Stimulated activated CD8-positive, alpha-beta memory T cell treated with anti-CD3 and anti-CD28 coated beads, Interleukin-12 subunit alpha, Interleukin-12 subunit beta, amount 100 ng/mL, for 1 hour (primary cell): ENCODE results near the gene CHAF1A.
A peak's percentile ranks its signal among the peaks of the same experiment; 100 is the strongest.

ENCODE experiments used
- DNase-seq: peaks from one replicate; pipeline ENCODE4 v3.0.0-alpha.2; 2020; ENCODE audit warnings: low read depth

The CHAF1A gene

DNA sequence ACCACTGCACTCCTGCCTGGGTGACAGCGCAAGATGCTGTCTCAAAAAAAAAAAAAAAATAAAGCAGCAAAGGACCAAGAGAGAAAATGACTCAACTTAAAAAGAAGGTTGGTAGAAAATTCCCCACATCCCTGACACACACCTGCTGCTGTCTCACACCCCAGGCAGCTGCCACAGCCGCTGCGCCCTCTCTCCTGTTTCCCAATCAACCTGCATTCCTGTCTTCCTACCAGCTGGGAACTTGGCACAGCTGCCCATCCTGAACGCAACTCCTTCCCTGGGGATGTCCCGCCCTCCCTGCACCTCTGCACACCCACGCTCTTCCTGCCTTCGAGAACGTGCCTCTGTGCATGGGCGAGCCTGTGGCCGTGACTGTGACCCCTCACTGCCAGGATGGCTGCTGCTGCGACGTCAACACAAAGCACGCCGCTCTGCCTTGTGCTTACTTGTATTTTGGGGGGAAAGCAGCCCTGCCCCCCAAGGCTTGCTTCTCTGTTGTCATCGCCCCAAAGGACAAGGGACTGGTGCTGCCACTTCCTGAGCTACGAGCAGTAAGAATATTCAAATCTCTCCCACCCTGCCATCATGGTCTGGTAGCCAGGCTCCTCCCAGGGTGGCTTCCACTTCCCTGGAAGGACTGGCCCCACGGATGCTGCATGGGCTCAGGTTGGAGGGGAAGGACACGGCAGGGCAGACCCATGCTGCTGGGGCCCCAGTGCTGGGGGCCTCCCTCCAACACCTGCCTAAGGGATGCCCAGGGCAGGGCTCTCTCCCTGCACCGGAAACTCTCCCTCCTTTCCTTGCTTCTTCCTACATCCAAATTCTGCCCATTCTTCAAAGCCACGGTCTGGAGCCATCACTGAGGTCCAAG, 22.8 kb upstream of the CHAF1A start:
- no peak for DNase-seq

DNA sequence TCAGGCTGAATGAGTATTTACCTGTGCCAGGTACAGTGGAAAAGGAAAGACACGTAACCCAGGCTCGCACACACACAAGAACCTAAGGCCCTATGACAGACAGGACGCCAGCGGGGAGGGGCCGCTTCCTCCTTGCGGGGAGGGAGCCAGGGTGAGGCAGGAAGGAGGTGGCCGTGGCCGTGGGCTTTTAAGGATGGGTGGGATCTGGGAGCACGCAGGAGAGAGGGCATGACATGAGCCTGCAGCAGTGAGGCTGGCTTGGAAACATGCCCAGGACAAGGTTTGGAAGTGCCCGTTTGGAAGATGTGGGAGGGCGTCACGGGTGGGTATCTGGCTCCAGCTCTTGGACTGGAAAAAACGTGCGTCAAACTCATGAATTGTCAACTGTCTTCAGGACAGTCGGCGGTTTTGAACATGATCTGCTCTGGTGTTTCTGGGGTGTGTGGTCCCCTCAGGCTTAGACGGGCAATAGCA, 22.1 kb upstream of the CHAF1A start:
- peak; percentile 36 for DNase-seq

DNA sequence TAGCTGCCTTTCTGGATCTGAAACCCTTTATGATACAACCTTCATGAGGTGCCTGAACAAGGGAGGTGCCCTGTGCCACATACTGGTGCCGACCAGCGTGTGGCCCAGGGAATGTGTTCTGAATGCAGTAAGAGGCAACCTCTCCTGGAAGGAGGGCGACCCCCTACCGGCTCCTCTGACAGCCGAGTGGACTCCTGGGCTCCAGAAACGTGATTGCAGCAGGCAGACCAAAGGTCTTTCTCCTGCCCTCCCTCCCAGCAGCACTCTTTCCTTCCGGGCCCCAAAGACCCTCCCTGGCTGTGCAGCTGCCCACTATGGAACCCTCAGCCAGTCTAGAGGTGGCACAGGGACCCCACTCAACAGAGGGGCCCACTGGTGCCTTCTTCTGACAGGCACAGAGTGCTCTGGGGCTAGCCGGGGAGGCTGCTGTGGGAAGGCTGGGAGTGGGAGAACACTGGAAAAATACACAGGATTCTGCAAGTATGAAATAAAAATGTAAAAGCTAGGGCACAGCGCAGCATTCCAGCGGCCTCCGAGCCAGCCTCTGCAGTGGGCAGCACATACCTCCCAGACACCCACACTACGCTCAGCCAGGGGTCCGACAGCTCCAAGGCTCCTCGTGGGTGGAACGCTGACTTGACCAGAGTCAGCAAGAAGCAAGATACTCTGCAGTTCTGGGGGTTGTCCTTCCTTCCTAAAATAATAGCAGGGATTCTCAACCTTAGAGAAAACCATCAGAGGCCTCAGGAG, 17.0 kb upstream of the CHAF1A start:
- no peak for DNase-seq

DNA sequence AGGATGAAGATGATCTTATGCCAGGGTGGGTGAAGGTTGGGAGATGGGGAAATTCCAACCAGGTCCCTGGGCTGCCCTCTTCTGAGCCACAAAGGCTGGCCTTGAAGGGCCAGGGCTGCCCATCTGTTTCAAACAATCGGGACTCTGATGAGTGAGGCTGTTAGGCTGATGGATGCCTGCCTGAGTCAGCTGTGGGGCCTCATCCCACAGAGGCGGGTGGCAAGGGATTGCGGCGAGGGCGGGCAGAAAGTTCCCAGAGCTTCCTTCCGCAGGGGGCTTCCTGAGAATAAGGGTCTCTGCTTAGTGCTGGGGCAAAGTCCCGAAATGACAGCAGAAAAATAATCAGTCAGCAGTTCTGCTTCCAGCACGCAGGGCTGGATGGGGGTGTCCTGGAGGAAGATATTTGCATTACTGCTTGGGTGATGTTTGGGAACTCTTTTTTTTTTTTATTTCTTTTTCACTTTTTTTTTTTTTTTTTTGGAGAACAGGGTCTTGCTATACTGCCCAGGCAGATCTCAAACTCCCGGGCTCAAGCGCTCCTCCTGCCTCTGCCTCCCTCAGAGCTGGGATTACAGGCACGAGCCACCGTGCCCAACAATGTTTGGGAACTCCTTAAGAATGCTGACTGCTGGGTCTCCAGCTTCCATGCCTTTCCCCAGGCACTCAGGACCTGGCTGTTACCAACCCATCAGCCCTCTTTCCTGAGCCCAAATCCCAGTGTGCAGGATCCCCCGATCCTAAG, 16.2 kb upstream of the CHAF1A start:
- no peak for DNase-seq

DNA sequence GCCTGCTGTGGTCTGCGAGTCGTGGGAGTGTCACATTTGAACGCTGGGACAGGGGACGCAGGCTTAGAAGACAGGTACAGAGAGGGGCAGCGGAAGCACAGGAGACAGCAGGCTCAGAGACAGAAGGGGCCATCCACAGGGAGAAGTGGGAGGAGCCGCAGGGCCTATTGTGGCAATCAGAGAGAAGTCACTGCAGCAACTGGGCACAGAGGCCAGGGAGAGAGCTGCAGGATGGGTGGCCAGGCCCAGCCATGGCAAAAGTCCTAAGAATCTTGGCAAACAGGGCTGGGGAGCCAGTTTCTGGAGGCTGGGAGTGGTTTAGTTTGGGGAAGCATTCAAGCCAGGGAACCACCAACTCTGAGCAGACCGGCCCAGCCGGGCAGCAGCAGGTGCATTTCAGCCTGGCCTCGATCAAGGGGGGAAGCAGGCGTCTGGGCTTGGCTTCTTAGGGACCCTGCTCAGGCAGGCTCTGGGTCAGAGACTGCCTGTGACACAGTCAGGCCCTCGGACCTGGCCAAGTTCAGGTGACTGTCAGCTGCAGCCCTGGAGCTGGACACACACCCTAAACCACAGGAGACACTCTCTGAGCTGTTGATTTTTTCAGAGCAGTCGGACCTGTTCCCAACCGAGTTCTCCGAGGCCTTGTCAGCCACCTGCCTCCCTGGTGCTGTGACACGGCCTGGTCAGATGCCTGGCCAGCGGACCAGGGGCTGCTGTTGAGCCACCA, 13.9 kb upstream of the CHAF1A start:
- no peak for DNase-seq

DNA sequence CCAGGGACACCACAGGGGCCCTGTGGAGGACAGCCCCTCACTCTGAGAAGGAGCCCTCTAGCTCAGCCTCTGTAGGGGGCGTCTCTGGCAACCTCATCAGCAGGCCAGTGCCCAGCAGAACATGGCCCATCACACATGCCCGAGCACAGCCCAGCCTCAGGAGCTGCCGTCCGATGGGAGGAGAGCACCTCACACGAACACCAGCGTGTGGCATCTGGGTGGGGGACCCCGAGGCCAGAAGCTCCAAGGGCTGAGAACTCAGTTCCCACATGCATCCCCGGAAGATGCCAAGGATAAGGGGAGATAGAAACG, 13.4 kb upstream of the CHAF1A start:
- no peak for DNase-seq

DNA sequence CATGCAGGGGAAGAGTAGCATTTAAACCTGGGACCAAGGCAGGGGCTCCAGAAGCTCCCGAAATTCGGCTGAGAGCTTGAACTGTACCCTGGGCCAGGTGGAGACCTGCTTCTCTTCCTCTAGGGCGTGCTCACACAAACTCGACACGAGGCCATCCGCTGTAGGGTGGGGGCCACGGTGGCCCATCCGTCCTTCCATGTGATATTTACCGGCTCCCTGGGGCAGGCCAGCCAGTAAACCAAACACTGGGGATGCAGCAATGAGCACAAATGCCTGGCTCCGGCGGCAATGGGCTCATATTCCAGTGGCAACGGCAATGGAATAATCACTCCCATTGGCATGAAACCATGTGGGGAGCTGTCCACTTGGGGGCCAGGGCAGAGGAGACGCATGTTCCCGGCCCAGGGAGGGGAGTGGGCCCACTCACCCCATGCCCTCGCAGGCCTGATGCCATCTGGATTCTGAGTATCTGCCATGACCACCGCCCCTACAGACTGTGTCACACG, 12.9 kb upstream of the CHAF1A start:
- no peak for DNase-seq

DNA sequence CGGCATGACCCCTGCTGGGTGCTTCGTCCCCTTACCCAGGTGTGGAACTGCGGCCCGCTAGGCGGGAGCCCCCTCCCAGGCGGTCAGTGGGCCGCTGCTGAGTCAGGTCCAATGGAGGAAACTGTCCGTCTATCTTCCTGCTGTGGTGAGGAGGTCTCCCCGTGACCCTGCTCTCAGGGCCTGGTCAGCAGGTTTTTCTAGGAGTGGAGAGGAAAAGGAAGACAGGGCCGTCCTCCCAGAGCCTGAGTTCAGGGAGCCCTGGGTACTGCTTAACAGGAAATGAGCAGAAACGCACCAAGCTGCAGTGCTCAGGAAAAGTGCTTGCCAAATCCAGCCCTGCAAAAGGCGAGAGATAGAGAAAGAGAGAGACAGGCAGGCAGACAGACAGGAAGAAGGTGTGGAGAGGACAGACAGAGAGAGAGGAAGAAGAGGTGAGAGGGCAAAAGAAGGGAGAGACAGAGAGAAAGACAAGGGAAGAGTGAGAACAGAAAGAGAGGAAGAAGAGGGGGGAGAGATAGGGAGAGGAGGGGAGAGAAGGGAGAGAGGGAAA, 12.3 kb upstream of the CHAF1A start:
- no peak for DNase-seq

DNA sequence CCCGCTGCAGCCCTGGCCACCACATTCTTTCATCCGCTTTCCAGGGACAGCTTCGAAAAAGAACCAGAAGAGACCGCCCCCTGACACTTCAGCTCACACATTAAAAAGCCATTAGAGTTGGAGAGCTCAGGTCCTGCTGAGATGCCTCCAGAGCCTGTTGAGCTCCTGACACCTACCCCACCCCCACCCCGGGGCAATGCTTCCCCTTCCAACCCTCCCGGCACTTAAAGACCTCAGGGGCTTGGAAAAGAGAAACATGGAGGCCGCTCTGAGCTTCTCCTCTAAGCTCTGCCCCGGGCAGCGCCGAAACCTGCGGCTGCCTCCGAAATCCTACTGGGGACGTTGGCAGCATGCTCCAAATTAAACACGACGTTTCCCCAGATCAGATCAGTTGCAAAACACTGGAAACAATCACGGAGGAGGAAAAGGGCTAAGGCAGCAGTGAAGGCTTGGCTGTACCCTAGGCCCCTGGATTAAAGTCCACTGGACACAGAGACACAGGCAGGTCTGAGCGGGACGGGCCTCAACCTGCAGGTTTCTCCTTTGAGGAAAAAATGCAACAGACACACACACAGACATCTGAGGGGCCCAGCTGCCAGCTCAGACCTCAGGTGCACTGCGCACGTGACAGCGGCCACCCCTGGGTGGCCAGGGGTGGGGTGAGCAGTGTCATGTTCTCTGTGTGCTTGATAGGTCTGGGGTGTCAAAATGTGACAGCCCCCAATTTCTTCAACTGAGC, 11.7 kb upstream of the CHAF1A start:
- DNase-seq, result no peak

DNA sequence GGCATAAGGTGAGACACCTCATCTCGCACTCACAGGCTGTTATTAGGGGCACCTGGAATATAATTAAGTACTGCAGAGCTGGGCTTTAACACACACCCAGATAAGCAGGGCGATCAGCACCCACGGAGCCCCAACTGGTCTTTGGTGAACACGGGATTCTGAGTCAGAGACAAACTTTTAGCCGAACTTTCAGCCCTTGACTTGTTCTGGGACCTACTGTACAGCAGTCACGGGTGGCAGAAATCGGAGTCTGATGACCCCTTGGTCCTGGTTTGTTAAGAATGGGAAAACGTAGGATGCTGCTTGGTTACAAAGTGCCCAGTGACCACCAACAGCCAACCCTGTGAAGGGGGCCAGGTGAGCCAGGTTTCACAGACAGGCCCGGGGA, 11.1 kb upstream of the CHAF1A start:
- no peak for DNase-seq

DNA sequence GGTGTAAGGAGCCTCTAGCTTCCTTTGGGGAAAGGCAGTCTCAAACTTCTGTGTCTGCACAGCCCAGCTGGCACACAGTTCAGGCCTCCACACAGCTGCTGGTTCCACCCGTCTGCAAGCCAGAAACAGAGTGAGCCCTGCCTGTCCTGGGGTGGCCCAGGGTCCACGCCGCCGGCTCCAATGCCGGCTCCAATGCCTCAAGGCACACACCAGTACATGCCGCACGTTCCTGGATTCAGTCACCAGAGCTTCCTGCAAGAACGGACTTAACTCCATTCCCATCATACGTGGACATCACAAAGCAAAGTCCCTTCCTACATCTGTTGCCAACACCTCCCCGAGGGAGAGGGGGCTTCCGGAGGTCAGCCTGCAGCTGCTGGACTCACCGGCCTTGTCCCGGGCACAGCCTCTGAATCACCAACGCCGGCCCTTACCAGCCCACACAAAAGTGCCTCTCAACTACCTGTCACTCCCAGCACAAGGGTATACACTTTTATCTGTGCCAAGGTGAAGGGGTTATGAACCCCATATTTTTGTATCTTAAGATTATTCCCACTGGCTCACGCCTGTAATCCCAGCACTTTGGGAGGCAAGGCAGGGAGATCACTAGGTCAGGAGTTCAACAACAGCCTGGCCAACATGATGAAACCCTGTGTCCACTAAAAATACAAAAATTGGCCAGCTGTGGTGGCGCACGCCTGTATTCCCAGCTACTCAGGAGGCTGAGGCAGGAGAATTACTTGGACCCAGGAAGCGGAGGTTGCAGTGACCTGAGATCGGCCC, 10.5 kb upstream of the CHAF1A start:
- no peak for DNase-seq

DNA sequence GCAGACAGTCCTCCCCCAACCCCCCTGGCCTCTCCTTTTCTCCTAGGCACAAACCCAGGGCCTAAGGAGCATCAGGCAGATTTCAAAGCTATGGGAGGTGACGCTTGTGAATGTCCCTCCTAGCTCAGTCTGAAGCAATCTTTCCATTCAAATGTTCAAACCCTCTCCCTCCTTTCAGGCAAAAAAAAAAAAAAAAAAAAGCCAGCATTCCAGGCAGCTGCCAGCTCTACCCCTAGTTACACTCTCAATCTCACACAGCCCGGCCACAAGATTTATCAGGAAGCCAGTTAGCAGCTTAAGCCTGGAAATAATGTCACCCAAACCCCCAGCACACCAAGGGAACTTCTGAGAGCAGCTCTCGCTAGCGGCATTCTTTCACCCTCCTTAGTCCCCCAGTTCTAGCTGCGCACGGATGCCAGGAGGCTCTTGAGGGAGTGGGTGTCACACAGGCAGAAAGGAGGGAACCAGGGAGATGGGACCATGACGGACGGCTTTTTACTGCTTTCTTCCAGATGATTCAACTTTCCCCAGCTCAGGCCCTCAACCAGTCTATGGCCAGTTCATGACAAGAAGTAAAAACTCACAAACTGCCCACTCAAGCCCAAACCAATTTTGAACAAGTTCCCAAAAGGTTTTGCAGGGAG, 8.4 kb upstream of the CHAF1A start:
- DNase-seq, result no peak

DNA sequence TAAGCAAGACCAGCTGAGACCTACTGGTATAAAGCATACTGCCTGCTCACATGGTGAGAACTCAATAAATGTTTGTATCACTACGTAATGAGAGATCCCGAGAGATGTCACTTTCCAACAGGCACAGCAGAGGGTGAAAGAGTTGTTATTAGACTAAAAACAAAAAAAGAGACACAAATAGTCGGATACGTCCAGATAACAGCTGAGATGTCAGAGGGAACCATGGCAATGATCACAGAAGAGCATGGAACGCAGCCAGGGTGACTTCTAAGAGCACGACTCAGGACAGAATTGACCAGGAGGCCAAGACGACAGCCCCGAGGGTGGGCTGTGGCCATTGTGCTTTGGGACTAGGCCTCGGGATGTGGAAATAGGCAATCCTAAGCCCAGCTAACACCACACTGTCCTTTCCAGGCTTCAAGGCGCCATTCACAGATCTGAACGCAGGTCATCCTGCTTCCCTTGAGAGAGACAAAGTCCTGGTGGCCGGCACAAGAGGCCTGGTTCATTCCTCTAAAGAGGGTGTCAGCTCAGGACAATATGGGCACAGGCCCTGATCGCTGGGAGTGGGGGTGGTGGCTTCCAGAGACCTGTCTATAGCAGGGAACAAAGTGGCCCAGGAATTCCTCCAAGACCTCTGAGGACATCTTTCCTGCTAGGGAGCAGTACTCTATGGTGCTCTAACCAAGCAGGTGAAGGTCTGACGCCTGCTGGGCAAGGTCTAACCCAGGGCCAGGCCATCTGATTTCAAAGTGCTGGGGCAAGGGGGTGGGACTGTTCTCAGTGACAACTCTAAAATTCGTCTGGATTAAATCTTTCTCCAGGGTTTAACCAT, 5.3 kb upstream of the CHAF1A start:
- no peak for DNase-seq

DNA sequence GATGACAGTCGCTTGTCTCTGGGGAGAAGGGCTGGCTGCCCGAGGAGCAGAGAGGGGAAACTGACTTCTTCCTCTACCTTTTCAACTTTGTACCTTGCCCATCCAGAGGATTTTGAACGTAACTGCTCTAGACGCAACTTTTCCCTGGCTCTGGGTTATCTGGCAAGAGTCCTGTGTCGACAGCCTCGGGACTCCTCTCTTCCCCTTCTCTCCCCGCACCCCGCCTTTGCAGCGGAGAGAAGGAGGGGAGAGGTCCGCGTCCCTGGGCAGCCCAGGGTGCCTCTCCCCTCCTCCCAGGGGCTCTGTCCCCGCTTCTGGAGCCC, 2.7 kb upstream of the CHAF1A start:
- no peak for DNase-seq

DNA sequence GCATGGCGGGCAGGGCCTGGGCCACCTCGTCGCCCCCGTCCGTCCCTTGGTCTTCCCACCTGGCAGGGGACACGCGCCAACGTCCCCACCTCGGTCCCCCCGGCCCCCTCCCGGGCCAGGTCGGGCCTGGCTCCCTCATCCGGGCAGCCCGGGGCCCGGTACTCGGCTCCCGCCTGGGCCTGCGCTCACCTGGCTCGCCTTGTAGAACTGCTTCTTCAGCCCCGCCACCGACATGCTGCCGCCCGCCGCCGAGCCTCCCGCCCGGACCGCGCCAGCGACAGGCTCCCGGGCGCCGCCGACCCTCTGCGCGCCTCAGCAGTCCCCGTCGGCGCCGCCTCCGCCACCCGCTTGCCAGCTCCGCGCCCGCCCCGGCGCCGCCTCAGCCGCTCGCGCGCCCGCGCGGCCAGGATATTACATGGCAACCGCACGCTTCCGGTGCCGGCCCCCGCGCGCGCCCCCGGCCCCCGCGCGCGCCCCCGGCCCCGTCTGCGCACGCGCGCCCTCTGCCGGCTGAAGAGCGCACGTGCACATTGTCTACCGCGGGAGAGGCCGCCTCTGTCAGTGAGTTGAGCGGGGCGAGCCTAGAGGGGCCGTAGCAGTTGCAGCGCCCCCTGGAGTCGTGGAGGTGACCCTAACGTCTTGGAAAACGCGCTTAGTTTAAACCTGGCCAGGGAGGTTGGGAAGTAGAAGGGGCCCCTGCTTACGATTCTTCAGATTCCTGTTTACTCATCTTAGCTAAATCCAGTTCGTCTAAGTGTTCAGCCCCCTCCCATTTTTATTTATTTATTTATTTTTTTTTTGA, 2.1 kb upstream of the CHAF1A start, which contains the start of gene SH3GL1:
Gene SH3GL1, minus strand, starts transcription at position 413 of the 802 bp plus-strand sequence. Its CDS starts 179 bp downstream, at position 234.
- DNase-seq, result peak; percentile 93

DNA sequence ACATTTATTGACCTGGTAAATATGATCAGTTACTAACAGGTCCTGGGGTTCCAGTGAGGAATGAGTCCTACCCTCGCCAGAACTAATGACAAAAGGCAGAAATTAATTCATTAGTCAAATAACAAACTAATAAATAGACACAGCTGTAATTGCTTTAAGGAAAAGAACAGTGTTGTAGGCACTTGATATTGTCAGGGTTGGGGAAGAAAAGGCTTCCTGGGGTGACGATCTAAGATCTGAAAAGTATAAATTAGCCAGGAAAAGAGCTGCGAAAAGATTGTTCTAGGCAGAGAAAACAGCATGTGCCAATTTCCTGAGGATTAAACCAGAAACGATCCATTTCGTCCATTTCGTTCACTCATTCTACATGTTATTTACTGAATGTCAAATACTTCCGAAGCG, 670 bp upstream of the CHAF1A start:
- no peak for DNase-seq

DNA sequence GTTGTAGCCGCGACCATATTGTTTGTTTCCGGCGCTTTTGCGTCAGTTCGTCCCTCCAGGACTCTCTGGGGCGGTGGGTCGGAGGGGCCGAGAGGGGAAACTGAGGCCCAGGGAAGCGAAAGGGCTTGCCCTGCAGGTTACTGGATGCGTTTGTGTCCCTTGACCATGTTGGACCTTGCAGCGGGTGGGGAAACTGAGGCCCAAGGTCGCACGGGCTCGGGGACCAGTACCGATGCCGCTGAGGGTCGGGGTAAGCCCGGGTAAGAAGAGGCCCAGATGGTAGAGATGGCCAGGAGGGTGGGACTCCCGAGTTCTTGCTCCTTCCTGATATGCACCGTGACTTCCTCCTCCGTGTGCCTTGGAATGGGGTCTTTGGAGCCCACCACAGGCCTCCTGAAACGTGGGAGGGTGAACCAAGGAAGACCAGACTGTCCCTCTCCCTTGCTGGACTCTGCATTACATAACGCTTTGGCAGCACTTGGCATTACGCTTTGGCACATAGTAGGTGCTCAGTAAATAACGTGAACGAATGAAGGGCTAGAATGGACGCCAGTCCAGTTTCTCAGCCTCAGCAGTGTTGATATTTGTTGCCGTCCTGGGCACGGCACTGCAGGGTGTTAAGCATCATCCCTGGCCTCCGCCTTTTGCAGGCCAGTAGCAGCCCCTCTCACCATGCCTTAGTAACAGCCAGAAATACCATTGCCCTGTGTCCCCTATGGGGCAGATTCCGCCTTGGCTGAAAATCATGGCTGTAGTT, 743 bp downstream of the CHAF1A start:
- DNase-seq, result no peak
